ACC112 (cell line): ENCODE measurements around the gene ATP11A.
A peak's percentile ranks its signal among the peaks of the same experiment; 100 is the strongest.

Source experiments
- H2AFZ ChIP-seq: fragments of 200-600 bp; sonication (generic); one replicate; pipeline ENCODE4 v1.6.0; 2017; ENCODE audit warnings: antibody characterized with exemption, low read length; ENCODE audit not compliant: unreplicated experiment
- H3K27ac ChIP-seq: fragments of 200-600 bp; sonication (generic); 2 replicates; pipeline ENCODE4 v1.5.1; 2014; ENCODE audit warnings: low read depth, mild to moderate bottlenecking, antibody characterized with exemption, low read length, moderate library complexity
- H3K27me3 ChIP-seq: fragments of 200-600 bp; sonication (generic); 2 replicates; pipeline ENCODE4 v1.6.1; 2014; ENCODE audit warnings: mild to moderate bottlenecking, antibody characterized with exemption, low read length, moderate library complexity, mixed read lengths; ENCODE audit not compliant: insufficient read depth
- H3K36me3 ChIP-seq: fragments of 200-600 bp; sonication (generic); 2 replicates; pipeline ENCODE4 v1.6.1; 2016; ENCODE audit warnings: mild to moderate bottlenecking, antibody characterized with exemption, low read length, moderate library complexity, mixed read lengths; ENCODE audit not compliant: insufficient read depth
- H3K4me1 ChIP-seq: fragments of 200-600 bp; sonication (generic); one replicate; pipeline ENCODE4 v1.6.1; 2016; ENCODE audit warnings: low read length, mixed read lengths; ENCODE audit not compliant: insufficient read depth, unreplicated experiment, control insufficient read depth
- H3K4me3 ChIP-seq: fragments of 200-600 bp; sonication (generic); 2 replicates; pipeline ENCODE4 v1.5.1; 2014; ENCODE audit warnings: mild to moderate bottlenecking, low read depth, low read length
- H3K79me2 ChIP-seq: fragments of 200-600 bp; sonication (generic); one replicate; pipeline ENCODE4 v1.6.0; 2016; ENCODE audit warnings: low read length; ENCODE audit not compliant: control insufficient read depth, unreplicated experiment, insufficient read depth

The ATP11A gene

GRCh38 chr13:112689303-112690245 is at the start of gene ATP11A:
Gene ATP11A, plus strand, starts transcription at chr13:112690038. Its CDS starts 379 bp downstream, at chr13:112690417.
- H3K27ac ChIP-seq, result no peak within 1 kb of the TSS
- peak within 1 kb of the TSS; percentile 96 for H3K4me3 ChIP-seq
- H3K79me2 ChIP-seq, result peaks cover 20% of the 10 kb centered on the region
- peaks cover 11% of the 10 kb centered on the region for H3K4me1 ChIP-seq
- no peaks in the 10 kb centered on the region for H3K36me3 ChIP-seq
- H3K27me3 ChIP-seq, result no peaks in the 10 kb centered on the region
- peak within 1 kb of the TSS; percentile 92 for H2AFZ ChIP-seq

- Histone ChIP-seq H3K4me1 (no peaks in the 10 kb centered on the region), H3K27ac (no peak overlapping the region), H3K79me2 (no peaks in the 10 kb centered on the region), H2AFZ (no peak overlapping the region), H3K27me3 (peaks cover 37% of the 10 kb centered on the region), H3K4me3 (no peak overlapping the region), H3K36me3 (no peaks in the 10 kb centered on the region)
Observed at GRCh38 chr13:112641456-112642089, 48.3 kb upstream of the ATP11A start.

GRCh38 chr13:112642090-112642460 is 47.8 kb upstream of the ATP11A start:
- H3K4me1 ChIP-seq, result no peaks in the 10 kb centered on the region
- H2AFZ ChIP-seq, result no peak overlapping the region
- H3K4me3 ChIP-seq, result no peak overlapping the region
- H3K27me3 ChIP-seq, result peaks cover 32% of the 10 kb centered on the region
- no peaks in the 10 kb centered on the region for H3K36me3 ChIP-seq
- H3K27ac ChIP-seq, result no peak overlapping the region
- no peaks in the 10 kb centered on the region for H3K79me2 ChIP-seq

- Histone ChIP-seq H3K27me3 (peaks cover 16% of the 10 kb centered on the region), H2AFZ (no peak overlapping the region), H3K27ac (no peak overlapping the region), H3K79me2 (no peaks in the 10 kb centered on the region), H3K4me1 (no peaks in the 10 kb centered on the region), H3K4me3 (no peak overlapping the region), H3K36me3 (no peaks in the 10 kb centered on the region)
Observed at GRCh38 chr13:112643759-112644459, 45.9 kb upstream of the ATP11A start.

- Histone ChIP-seq H3K4me1 (no peaks in the 10 kb centered on the region), H3K79me2 (no peaks in the 10 kb centered on the region), H2AFZ (no peak overlapping the region), H3K27ac (no peak overlapping the region), H3K27me3 (peaks cover under 1% of the 10 kb centered on the region; the same call in 1 of the 2 replicates), H3K4me3 (no peak overlapping the region), H3K36me3 (no peaks in the 10 kb centered on the region)
Observed at GRCh38 chr13:112645327-112645914, 44.4 kb upstream of the ATP11A start.

GRCh38 chr13:112647256-112647655 is 42.6 kb upstream of the ATP11A start:
- Histone ChIP-seq H3K4me3 (no peak overlapping the region), H3K36me3 (no peaks in the 10 kb centered on the region), H3K27me3 (no peaks in the 10 kb centered on the region), H3K79me2 (no peaks in the 10 kb centered on the region), H2AFZ (no peak overlapping the region), H3K27ac (no peak overlapping the region), H3K4me1 (peaks cover 3% of the 10 kb centered on the region)

- Histone ChIP-seq H3K79me2 (no peaks in the 10 kb centered on the region), H3K27ac (no peak overlapping the region), H3K27me3 (no peaks in the 10 kb centered on the region), H3K4me3 (no peak overlapping the region), H3K36me3 (no peaks in the 10 kb centered on the region), H3K4me1 (peaks cover 8% of the 10 kb centered on the region), H2AFZ (no peak overlapping the region)
Observed at GRCh38 chr13:112648101-112648500, 41.7 kb upstream of the ATP11A start.

- H3K4me1 ChIP-seq, result peaks cover 8% of the 10 kb centered on the region
- no peak overlapping the region for H3K27ac ChIP-seq
- H3K79me2 ChIP-seq, result no peaks in the 10 kb centered on the region
- no peak overlapping the region for H2AFZ ChIP-seq
- no peak overlapping the region for H3K4me3 ChIP-seq
- H3K27me3 ChIP-seq, result no peaks in the 10 kb centered on the region
- no peaks in the 10 kb centered on the region for H3K36me3 ChIP-seq
Observed at GRCh38 chr13:112648966-112649690, 40.7 kb upstream of the ATP11A start.

- H2AFZ ChIP-seq, result no peak overlapping the region
- peaks cover 8% of the 10 kb centered on the region for H3K4me1 ChIP-seq
- H3K27me3 ChIP-seq, result no peaks in the 10 kb centered on the region
- H3K36me3 ChIP-seq, result no peaks in the 10 kb centered on the region
- no peak overlapping the region for H3K27ac ChIP-seq
- no peak overlapping the region for H3K4me3 ChIP-seq
- no peaks in the 10 kb centered on the region for H3K79me2 ChIP-seq
Observed at GRCh38 chr13:112651311-112651710, 38.5 kb upstream of the ATP11A start.
